NT2/D1 (cell line): ENCODE measurements around the gene SLC5A1.

Source experiments
- DNase-seq: peaks from one replicate; pipeline ENCODE4 v3.0.0-alpha.2; 2011; ENCODE audit warnings: low read depth, low spot score
- H3K27me3 ChIP-seq: 2 replicates; pipeline ENCODE4 v1.6.0; 2011; ENCODE audit warnings: mild to moderate bottlenecking; ENCODE audit not compliant: insufficient read length, insufficient read depth
- H3K36me3 ChIP-seq: 2 replicates; pipeline ENCODE4 v1.6.1; 2011; ENCODE audit warnings: mild to moderate bottlenecking, low read length, mixed read lengths; ENCODE audit not compliant: insufficient read depth, insufficient read length
- H3K4me1 ChIP-seq: 2 replicates; pipeline ENCODE4 v1.5.1; 2011; ENCODE audit not compliant: insufficient read depth, insufficient read length
- H3K4me3 ChIP-seq: 2 replicates; pipeline ENCODE4 v1.5.1; 2011; ENCODE audit warnings: low read depth; ENCODE audit not compliant: insufficient read length
- H3K9ac ChIP-seq: 2 replicates; pipeline ENCODE4 v1.6.0; 2011; ENCODE audit warnings: low read depth; ENCODE audit not compliant: insufficient read length
- H3K9me3 ChIP-seq: 2 replicates; pipeline ENCODE4 v1.5.1; 2011; ENCODE audit warnings: mild to moderate bottlenecking, low read length; ENCODE audit not compliant: insufficient read depth
- SUZ12 ChIP-seq: IDR thresholded peaks from 2 replicates; pipeline ENCODE4 v1.6.1; 2011; ENCODE audit not compliant: insufficient read length, insufficient read depth; ENCODE audit errors: extremely low read depth
- YY1 ChIP-seq: IDR thresholded peaks from 2 replicates; pipeline ENCODE4 v1.6.1; 2011; ENCODE audit not compliant: insufficient read length, insufficient read depth
- ZNF274 ChIP-seq: IDR thresholded peaks from 2 replicates; pipeline ENCODE4 v1.6.1; 2011; ENCODE audit warnings: mild to moderate bottlenecking, low read depth, low read length

SLC5A1 gene

DNA sequence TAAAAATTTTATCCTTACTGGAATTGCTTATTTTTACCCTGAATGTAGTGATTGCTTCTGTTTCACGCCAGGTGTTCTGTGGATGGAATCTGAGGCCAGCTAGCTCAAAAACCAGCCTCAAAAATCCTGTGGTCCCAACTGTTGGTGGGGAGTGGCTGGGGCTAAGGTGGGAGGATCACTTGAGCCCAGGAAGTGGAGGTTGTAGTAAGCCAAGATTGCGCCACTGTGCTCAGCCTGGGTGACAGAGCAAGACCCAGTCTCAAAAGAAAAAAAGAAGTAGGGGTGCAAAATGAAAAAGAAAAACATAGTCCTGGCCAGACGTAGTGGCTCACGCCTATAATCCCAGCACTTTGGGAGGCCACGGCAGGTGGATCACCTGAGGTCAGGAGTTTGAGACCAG lies 27.0 kb upstream of the SLC5A1 start:
- no peak for DNase-seq
- Histone ChIP-seq H3K9ac (no peak overlapping the region), H3K36me3 (no peaks in the 10 kb centered on the region), H3K4me3 (no peak overlapping the region), H3K4me1 (no peaks in the 10 kb centered on the region), H3K27me3 (no peaks in the 10 kb centered on the region), H3K9me3 (peaks cover 15% of the 10 kb centered on the region)
- TF ChIP-seq YY1 (no peak), SUZ12 (no peak), ZNF274 (no peak)

DNA sequence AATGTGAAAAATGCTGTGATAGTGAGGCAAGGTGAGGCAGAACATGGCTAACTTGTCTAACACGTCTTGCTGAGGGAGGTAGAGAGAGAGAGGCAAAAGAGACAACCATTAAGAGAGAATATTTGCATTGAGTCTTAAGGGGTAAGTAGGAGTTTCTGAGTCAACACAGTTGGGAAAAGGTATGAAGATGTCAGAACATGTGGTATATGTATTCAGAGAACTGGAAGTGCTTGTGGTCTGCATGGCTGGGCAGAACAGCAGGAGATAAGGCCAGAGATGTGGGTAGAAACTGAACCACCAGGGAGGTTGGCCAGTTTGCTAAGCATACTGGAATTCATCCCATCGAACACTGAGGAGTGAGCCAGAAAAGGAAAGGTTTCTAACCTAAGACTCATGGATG lies 25.0 kb upstream of the SLC5A1 start:
- Histone ChIP-seq H3K4me3 (no peak overlapping the region), H3K9me3 (peaks cover 9% of the 10 kb centered on the region), H3K9ac (no peak overlapping the region), H3K27me3 (no peaks in the 10 kb centered on the region), H3K4me1 (no peaks in the 10 kb centered on the region), H3K36me3 (no peaks in the 10 kb centered on the region)
- no peak for TF ChIP-seq YY1
- TF ChIP-seq ZNF274, result no peak
- TF ChIP-seq SUZ12, result no peak
- DNase-seq, result no peak

DNA sequence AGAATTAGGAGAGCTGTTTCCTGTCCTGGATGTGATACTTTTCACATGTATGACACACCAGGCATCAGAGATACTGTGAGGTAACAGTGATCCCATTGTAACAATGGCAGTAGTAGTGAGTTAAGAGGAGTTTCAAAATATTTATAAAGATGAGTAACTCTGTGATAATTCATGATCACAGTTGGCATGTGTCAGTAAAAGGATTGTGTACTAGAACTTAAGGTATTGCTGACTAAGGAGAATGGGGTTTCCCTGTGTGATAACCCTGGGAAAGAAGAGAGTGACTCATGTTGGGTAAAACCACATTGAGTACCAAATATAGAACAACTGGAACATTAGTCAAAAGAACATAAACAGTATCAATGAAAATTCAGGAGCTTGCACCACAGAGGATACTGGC lies 22.9 kb upstream of the SLC5A1 start:
- no peak for TF ChIP-seq YY1
- Histone ChIP-seq H3K4me1 (no peaks in the 10 kb centered on the region), H3K27me3 (no peaks in the 10 kb centered on the region), H3K9me3 (no peaks in the 10 kb centered on the region), H3K4me3 (no peak overlapping the region), H3K36me3 (no peaks in the 10 kb centered on the region), H3K9ac (no peak overlapping the region)
- no peak for DNase-seq

DNA sequence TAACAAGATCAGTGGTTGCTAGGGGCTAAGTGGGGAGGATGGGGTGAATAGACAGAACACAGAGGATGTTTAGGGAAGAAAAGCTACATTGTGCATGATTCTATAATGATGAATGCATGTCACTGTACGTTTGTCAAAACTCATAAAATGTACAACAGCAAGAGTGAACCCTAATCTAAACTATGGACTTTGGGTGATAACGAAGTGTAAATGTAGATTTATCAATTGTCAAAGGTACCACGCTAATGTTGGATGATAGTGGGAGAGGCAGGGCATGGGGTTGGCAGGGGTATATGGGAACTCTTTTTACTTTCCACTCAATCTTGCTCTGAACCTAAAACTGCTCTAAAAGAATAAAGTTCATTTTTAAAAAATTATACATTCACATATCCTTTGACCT lies 21.3 kb upstream of the SLC5A1 start:
- no peak for TF ChIP-seq SUZ12
- no peak for TF ChIP-seq YY1
- TF ChIP-seq ZNF274, result no peak

DNA sequence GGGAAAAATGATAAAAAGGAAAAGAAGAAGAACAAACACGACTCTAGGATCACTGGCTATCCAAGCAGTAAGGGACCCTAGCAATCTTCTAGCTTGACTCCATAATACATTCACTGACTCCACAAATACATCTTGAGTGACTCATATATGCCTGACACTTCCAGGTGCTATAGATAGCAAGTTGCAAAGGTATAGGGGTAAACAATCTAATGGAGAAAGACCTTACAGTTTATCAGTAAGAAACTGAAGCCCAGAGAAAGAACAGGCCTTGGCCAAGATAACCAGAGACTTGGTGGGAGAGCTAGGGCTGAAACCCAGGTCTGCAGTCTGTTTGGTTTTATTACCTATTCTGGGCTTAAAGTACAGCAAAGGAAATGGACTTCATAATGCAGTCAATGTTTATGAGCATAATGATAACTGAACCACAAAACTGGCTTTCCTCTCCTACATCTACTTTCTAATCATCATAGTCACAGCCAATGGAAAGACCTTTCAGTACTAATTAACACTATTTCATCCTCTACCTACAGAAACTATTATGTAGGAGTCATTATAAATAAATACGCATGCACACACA lies 19.7 kb upstream of the SLC5A1 start:
- no peak for DNase-seq
- Histone ChIP-seq H3K4me1 (no peaks in the 10 kb centered on the region), H3K9me3 (no peaks in the 10 kb centered on the region), H3K9ac (no peak overlapping the region), H3K27me3 (no peaks in the 10 kb centered on the region), H3K36me3 (no peaks in the 10 kb centered on the region), H3K4me3 (no peak overlapping the region)
- TF ChIP-seq SUZ12 (no peak), YY1 (no peak), ZNF274 (no peak)

More for the DNA sequence above, 21.3 kb upstream of the SLC5A1 start:
- Histone ChIP-seq H3K4me3 (no peak overlapping the region), H3K36me3 (no peaks in the 10 kb centered on the region), H3K27me3 (no peaks in the 10 kb centered on the region), H3K9ac (no peak overlapping the region), H3K9me3 (no peaks in the 10 kb centered on the region), H3K4me1 (no peaks in the 10 kb centered on the region)
- no peak for DNase-seq

DNA sequence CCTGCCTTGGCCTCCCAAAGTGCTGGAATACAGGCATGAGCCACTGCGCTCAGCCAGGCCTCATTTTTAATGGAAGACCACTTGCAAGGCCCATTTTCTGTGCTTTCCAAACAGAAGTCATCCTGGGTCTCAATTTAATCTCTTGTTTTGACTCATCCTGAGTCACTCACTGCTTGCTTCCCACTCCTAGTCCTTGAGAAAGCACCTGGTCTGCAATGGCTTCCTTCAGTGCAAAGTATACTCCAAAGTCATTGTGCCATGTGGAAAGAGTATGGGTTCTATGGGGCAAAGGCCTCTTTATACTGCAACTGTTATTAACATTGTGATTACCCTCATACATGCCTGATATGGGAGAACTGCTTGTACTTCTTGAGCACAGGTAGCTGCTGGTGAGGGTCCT lies 18.3 kb upstream of the SLC5A1 start:
- Histone ChIP-seq H3K27me3 (no peaks in the 10 kb centered on the region), H3K9me3 (no peaks in the 10 kb centered on the region), H3K4me1 (no peaks in the 10 kb centered on the region), H3K9ac (no peak overlapping the region), H3K4me3 (no peak overlapping the region), H3K36me3 (no peaks in the 10 kb centered on the region)
- TF ChIP-seq SUZ12 (no peak), YY1 (no peak), ZNF274 (no peak)
- no peak for DNase-seq

DNA sequence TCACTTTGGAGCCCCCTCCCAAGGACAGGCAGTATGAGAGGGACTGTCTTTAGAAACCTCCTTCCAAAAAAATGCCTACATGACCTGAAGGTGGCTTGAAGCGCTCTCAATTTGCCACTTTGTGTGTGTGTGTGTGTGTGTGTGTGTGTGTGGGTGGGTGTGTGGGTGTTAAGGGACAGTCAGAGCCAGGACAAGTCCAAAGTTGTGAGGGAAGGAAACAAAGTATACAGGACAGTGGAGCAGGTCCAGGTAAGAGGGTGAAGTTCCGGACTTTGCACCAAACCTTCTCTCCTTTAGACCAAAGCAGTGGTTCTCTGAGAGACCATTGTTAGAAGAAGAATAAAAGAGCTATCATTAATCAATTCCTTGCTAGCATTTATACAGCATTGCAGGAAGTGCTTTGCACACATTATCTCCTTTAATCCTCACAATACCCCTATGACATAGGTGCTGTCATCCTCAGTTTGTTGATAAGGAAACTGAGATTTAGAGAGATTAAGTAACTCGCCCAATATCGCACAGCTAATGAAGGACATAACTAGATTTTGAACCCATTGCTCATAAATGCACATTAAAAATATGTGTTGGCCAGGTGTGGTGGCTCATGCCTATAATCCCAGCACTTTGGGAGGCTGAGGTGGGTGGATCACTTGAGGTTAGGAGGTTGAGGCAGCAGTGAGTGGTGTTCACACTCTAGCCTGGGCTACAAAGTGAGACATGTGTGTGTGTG lies 12.4 kb upstream of the SLC5A1 start:
- no peaks in the 10 kb centered on the region for H3K4me1 ChIP-seq
- no peak for DNase-seq
- H3K4me3 ChIP-seq, result no peak overlapping the region
- H3K9ac ChIP-seq, result no peak overlapping the region
- H3K27me3 ChIP-seq, result no peaks in the 10 kb centered on the region
- no peak for TF ChIP-seq YY1
- TF ChIP-seq ZNF274, result no peak
- no peak for TF ChIP-seq SUZ12
- H3K36me3 ChIP-seq, result no peaks in the 10 kb centered on the region
- H3K9me3 ChIP-seq, result no peaks in the 10 kb centered on the region

DNA sequence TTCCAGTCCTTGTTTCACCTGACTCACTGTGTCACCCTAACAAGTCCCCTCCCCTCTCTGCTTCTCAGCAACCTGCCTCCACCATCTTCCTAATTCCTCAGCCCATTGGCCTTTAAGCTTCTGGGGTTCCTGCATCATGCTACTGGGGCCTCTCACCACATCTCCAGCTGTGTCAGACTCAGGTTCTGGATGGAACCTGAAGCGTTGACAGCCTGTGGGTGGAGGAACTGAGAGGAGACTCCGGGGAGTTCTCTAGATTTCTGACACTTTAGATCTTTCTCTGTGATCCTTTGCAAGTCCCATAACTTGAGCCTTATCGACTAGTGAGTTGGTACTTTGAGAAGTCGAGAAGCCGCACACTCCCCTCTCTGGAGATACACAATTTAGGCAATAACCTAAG lies 11.6 kb upstream of the SLC5A1 start:
- H3K9me3 ChIP-seq, result no peaks in the 10 kb centered on the region
- no peaks in the 10 kb centered on the region for H3K4me1 ChIP-seq
- no peak overlapping the region for H3K4me3 ChIP-seq
- TF ChIP-seq ZNF274, result no peak
- no peak for TF ChIP-seq SUZ12
- no peak for TF ChIP-seq YY1
- DNase-seq, result no peak
- no peaks in the 10 kb centered on the region for H3K27me3 ChIP-seq
- no peak overlapping the region for H3K9ac ChIP-seq
- no peaks in the 10 kb centered on the region for H3K36me3 ChIP-seq
